ENCODE data around the gene ARHGAP8. TPM values are rescaled to one million over a fixed set of nuclear protein-coding genes. Genes with fewer than 3 reads are reported as not detected.

ARHGAP8 gene
- total RNA-seq, 2 donors from 2014 or later: 0.24 TPM; not detected in 1

DNA sequence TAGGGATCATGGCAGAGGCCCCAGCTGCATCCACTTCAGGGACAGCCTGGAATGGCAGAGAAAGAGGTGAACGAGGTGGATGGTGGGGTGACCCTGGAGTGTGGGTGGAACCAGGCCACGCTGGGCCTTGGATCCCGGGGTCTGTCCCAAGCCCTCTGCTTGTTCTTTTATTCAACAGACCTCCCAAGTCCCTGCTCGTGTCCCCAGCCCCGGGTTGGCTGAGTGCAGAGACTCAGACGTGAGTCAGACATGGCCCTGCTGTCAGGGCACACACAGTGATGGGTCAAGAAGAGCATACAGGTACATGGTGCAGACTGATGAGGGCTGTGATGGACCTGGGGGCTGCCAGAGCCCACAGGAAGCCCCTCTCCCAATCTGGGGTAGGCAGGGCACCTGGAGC, 6.6 kb downstream of the ARHGAP8 start:
- H3K27me3 ChIP-seq: no peaks in the 10 kb centered on the region
- H3K4me1 ChIP-seq: no peaks in the 10 kb centered on the region
- H3K9me3 ChIP-seq: no peaks in the 10 kb centered on the region
- H3K27ac ChIP-seq: no peak overlapping the region
- TF ChIP-seq, protein P1, sequence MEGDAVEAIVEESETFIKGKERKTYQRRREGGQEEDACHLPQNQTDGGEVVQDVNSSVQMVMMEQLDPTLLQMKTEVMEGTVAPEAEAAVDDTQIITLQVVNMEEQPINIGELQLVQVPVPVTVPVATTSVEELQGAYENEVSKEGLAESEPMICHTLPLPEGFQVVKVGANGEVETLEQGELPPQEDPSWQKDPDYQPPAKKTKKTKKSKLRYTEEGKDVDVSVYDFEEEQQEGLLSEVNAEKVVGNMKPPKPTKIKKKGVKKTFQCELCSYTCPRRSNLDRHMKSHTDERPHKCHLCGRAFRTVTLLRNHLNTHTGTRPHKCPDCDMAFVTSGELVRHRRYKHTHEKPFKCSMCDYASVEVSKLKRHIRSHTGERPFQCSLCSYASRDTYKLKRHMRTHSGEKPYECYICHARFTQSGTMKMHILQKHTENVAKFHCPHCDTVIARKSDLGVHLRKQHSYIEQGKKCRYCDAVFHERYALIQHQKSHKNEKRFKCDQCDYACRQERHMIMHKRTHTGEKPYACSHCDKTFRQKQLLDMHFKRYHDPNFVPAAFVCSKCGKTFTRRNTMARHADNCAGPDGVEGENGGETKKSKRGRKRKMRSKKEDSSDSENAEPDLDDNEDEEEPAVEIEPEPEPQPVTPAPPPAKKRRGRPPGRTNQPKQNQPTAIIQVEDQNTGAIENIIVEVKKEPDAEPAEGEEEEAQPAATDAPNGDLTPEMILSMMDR (IDR thresholded peaks at IDR 0.05): no peak
- DNase-seq (ENCODE audit: low spot score): no peak
- H3K4me3 ChIP-seq: no peak overlapping the region
- H3K36me3 ChIP-seq: no peaks in the 10 kb centered on the region

DNA sequence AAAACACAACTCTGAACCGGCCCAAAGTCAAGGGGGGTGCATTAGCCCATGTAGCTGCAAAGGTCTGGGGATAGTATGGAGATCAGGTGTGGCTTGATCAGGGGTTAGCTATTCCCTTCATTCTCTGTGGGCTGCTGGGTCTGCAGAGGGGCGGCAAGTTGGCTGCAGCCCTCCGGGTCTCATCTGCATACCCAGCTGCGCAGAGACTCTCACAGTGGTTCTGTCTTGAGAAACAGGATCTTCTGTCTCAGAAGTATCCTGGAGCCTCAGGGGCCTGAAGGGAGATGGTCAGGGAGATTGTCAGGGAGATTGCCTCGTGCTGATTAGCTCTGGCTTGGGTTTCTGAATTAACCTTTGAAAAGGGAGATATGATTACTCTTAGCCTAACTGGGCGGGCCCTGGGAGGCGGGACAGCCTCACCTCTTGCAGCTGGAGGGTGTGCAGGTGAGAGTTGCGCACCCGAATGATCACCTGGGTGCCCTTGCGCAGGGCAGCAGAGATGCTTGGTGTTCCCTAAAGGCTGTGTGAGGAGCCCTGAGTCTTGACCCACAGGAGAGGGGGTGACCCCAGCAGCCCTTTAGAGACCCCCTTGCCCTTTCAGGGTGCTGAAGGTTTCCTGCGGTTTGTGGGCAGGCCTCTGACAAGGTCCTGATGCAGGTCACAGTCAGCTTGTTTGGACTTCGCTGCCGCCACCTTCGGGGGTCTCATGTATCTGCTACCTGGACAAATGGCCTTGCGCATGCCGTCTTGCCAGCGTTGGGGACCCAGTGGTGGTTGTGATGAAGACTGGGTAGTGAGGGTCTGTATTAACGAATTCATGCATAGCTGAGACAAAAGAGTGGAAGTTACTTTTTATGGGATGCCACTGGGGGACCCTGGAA, 7.3 kb downstream of the ARHGAP8 start:
- Histone ChIP-seq H3K27ac (no peak overlapping the region), H3K4me3 (no peak overlapping the region), H3K36me3 (no peaks in the 10 kb centered on the region), H3K4me1 (no peaks in the 10 kb centered on the region), H3K27me3 (no peaks in the 10 kb centered on the region), H3K9me3 (no peaks in the 10 kb centered on the region)
- TF ChIP-seq, protein P1 (IDR thresholded peaks at IDR 0.05): no peak
- DNase-seq (ENCODE audit: low spot score): no peak

DNA sequence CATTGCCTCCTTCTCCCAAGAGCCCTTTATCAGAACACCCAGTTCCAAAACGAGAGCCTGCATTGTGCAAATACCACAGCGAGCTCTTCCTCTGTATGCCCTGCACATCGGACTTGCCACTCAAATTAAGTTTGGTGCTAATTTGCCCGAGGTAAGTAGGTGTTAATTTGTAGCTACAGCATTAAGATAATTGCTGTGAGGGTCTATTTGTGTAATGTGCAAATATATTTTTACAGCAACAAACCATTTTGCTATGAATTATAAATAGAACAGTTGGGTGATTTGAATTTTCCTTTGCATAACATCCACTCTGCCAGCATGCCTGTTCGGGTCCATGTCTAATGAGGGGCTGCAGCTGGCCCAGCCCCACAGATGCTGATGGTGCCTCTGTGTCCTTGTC, 8.1 kb downstream of the ARHGAP8 start:
- TF ChIP-seq, protein P1 (IDR thresholded peaks at IDR 0.05): no peak
- Histone ChIP-seq H3K4me1 (no peaks in the 10 kb centered on the region), H3K27me3 (no peaks in the 10 kb centered on the region), H3K9me3 (no peaks in the 10 kb centered on the region), H3K4me3 (no peak overlapping the region), H3K27ac (no peak overlapping the region), H3K36me3 (no peaks in the 10 kb centered on the region)
- DNase-seq (ENCODE audit: low spot score): no peak

DNA sequence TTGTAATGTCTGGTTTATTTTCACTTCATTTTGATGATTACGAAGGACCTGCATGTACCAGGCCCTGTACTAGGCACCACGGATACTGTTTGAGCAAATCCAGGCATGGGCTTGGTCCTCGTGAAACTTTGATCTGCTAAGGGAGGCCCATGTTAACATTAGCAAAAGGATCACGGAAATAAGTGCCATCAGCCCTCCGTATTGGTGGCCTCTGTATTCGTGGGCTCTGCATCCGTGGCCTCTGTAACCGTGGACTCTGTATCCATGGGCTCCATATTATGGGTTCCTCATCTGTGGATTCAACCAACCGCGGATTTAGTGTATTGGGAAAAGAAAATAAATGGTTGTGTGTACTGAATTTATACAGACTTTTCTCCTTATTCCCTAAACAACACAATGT, 8.7 kb downstream of the ARHGAP8 start:
- no peaks in the 10 kb centered on the region for H3K27me3 ChIP-seq

DNA sequence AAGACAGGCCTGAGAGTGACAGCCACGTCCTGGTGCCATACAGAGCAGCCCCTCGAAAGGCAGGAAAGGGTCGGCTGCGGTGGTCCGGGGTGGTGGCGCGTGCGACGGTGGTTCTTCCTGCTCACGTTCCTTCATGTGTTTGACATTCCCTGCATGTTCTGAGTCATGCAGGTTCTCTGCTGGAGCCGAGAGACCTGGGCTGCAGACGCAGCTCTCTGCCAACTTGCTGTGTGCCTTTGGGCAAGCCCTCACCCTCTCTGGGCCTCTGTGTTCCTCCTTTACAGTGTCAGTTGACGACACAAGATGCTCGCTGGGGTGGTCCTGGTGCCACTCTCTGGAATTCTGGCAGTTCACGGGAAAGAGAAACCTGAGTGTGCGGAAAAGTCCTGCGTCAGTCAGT, 12.0 kb downstream of the ARHGAP8 start:
- Histone ChIP-seq H3K27ac (no peak overlapping the region), H3K9me3 (no peaks in the 10 kb centered on the region), H3K4me1 (no peaks in the 10 kb centered on the region), H3K27me3 (no peaks in the 10 kb centered on the region), H3K36me3 (no peaks in the 10 kb centered on the region), H3K4me3 (no peak overlapping the region)
- TF ChIP-seq, protein P1 (IDR thresholded peaks at IDR 0.05): no peak
- no peak for DNase-seq (ENCODE audit: low spot score)

More for the DNA sequence above, 8.7 kb downstream of the ARHGAP8 start:
- no peak overlapping the region for H3K27ac ChIP-seq
- TF ChIP-seq, protein P1 (IDR thresholded peaks at IDR 0.05): no peak
- H3K36me3 ChIP-seq: no peaks in the 10 kb centered on the region
- no peak for DNase-seq (ENCODE audit: low spot score)
- no peaks in the 10 kb centered on the region for H3K9me3 ChIP-seq
- H3K4me3 ChIP-seq: no peak overlapping the region
- no peaks in the 10 kb centered on the region for H3K4me1 ChIP-seq

Measured in right atrium auricular region (tissue), 2 donors.